NCI-H1436 treated with DMSO at 0.1 percent for 48 hours (cell line): Measurements from ENCODE around the gene CELA2A.
"Not testable (repeated sequence)": the region's sequence is repeated elsewhere in the genome, so short reads cannot be mapped to it uniquely, and the experiment has no call there.

Experiments used
- DNase-seq: peaks from one replicate; lab custom pipeline; 2025; lab: John Stamatoyannopoulos, UW

CELA2A gene

GRCh38 chr1:15444468-15445389, 11.8 kb upstream of the CELA2A start:
- DNase-seq, result no peak

- no peak for DNase-seq
Measured at GRCh38 chr1:15445390-15446122, 11.0 kb upstream of the CELA2A start.

GRCh38 chr1:15446212-15446611, 10.3 kb upstream of the CELA2A start:
- no peak for DNase-seq

- DNase-seq, result no peak
Measured at GRCh38 chr1:15448877-15449462, 7.6 kb upstream of the CELA2A start.

GRCh38 chr1:15449567-15449966, 7.0 kb upstream of the CELA2A start:
- DNase-seq, result no peak

GRCh38 chr1:15451014-15451722, 5.4 kb upstream of the CELA2A start:
- DNase-seq, result no peak

- no peak for DNase-seq
Measured at GRCh38 chr1:15452216-15452615, 4.3 kb upstream of the CELA2A start.

GRCh38 chr1:15452866-15453571, 3.5 kb upstream of the CELA2A start:
- DNase-seq, result no peak

GRCh38 chr1:15453734-15454133, 2.8 kb upstream of the CELA2A start:
- DNase-seq, result no peak

- no peak for DNase-seq
Measured at GRCh38 chr1:15454256-15454655, 2.3 kb upstream of the CELA2A start.

- no peak for DNase-seq
Measured at GRCh38 chr1:15455522-15455921, 1.0 kb upstream of the CELA2A start.

GRCh38 chr1:15457585-15457984, 1.1 kb downstream of the CELA2A start:
- DNase-seq, result no peak

- DNase-seq, result not testable (repeated sequence)
Measured at GRCh38 chr1:15458388-15458787, 1.9 kb downstream of the CELA2A start.

GRCh38 chr1:15459771-15460707, 3.5 kb downstream of the CELA2A start:
- no peak for DNase-seq

- no peak for DNase-seq
Measured at GRCh38 chr1:15460708-15461095, 4.2 kb downstream of the CELA2A start.

GRCh38 chr1:15463064-15463800, 6.7 kb downstream of the CELA2A start:
- DNase-seq, result not testable (repeated sequence)

GRCh38 chr1:15463926-15464322, 7.4 kb downstream of the CELA2A start:
- DNase-seq, result not testable (repeated sequence)

- DNase-seq, result no peak
Measured at GRCh38 chr1:15465674-15466073, 9.1 kb downstream of the CELA2A start.

- not testable (repeated sequence) for DNase-seq
Measured at GRCh38 chr1:15466955-15467625, 10.6 kb downstream of the CELA2A start.
